ENCODE data around the gene RPL13.

DNA sequence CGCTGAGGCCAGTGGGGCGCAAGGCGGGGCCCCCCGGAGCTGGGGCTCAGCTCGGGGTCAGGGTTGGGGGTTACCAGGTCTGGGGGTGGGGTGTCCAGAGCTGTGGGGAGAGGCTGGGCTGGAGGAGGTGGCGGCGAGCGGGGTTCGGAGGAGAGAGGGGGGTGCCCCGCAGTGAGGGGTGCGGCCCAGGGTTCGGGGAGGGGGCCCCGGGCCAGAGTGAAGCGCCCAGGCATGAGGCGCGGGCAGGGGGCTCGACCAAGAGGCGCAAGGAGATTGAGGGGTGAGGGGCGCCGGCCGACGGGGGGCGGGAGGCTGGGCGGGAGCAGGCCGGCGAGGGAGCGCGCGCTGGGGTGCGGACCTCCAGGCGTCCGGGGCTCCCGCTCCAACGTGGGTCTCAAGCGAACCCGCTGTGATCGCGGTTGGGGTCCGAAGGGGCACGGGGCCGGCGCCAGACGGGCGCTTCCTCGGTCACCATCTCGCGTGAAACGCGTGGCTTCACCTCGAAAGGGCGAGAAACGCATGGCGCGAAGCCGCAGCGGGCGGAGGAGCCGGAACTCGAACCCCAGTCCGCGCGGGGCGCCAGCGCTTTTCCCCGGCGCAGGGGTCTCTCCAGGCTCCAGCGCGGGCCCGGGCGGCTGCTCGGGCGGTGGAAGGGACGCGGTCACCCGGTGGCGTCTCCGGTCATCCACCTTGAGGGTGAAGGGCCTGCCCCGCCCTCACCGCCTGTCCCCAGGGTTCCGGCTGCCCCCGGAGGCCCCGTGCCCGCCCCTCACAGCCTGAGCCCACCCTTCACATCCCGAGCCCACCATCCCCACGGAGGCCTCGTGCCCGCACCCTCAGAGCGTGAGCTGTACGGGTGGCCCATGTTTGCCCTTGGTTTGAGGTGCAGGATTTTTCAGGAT is 15.9 kb downstream of the RPL13 start:
- no peak for TF ChIP-seq HOXA7 (CRISPR knock-in tag; IDR thresholded peaks at IDR 0.05; ENCODE audit: borderline replicate concordance)
- TF ChIP-seq, protein P1, sequence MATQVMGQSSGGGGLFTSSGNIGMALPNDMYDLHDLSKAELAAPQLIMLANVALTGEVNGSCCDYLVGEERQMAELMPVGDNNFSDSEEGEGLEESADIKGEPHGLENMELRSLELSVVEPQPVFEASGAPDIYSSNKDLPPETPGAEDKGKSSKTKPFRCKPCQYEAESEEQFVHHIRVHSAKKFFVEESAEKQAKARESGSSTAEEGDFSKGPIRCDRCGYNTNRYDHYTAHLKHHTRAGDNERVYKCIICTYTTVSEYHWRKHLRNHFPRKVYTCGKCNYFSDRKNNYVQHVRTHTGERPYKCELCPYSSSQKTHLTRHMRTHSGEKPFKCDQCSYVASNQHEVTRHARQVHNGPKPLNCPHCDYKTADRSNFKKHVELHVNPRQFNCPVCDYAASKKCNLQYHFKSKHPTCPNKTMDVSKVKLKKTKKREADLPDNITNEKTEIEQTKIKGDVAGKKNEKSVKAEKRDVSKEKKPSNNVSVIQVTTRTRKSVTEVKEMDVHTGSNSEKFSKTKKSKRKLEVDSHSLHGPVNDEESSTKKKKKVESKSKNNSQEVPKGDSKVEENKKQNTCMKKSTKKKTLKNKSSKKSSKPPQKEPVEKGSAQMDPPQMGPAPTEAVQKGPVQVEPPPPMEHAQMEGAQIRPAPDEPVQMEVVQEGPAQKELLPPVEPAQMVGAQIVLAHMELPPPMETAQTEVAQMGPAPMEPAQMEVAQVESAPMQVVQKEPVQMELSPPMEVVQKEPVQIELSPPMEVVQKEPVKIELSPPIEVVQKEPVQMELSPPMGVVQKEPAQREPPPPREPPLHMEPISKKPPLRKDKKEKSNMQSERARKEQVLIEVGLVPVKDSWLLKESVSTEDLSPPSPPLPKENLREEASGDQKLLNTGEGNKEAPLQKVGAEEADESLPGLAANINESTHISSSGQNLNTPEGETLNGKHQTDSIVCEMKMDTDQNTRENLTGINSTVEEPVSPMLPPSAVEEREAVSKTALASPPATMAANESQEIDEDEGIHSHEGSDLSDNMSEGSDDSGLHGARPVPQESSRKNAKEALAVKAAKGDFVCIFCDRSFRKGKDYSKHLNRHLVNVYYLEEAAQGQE (tag by site-specific recombination; IDR thresholded peaks at IDR 0.05) = no peak
- no peak for TF ChIP-seq KLF10 (tag by site-specific recombination; IDR thresholded peaks at IDR 0.05)
- TF ChIP-seq ZNF621 (tag by site-specific recombination; IDR thresholded peaks at IDR 0.05) = no peak
- TF ChIP-seq, protein P2, sequence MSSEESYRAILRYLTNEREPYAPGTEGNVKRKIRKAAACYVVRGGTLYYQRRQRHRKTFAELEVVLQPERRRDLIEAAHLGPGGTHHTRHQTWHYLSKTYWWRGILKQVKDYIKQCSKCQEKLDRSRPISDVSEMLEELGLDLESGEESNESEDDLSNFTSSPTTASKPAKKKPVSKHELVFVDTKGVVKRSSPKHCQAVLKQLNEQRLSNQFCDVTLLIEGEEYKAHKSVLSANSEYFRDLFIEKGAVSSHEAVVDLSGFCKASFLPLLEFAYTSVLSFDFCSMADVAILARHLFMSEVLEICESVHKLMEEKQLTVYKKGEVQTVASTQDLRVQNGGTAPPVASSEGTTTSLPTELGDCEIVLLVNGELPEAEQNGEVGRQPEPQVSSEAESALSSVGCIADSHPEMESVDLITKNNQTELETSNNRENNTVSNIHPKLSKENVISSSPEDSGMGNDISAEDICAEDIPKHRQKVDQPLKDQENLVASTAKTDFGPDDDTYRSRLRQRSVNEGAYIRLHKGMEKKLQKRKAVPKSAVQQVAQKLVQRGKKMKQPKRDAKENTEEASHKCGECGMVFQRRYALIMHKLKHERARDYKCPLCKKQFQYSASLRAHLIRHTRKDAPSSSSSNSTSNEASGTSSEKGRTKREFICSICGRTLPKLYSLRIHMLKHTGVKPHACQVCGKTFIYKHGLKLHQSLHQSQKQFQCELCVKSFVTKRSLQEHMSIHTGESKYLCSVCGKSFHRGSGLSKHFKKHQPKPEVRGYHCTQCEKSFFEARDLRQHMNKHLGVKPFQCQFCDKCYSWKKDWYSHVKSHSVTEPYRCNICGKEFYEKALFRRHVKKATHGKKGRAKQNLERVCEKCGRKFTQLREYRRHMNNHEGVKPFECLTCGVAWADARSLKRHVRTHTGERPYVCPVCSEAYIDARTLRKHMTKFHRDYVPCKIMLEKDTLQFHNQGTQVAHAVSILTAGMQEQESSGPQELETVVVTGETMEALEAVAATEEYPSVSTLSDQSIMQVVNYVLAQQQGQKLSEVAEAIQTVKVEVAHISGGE (tag by site-specific recombination; conservative IDR thresholded peaks at IDR 0.05; ENCODE audit: low read depth) = no peak
- TF ChIP-seq CTCF (tag by site-specific recombination; IDR thresholded peaks at IDR 0.05) = no peak
- TF ChIP-seq ZBTB8A (tag by site-specific recombination; IDR thresholded peaks at IDR 0.05) = no peak
- TF ChIP-seq, protein P3, sequence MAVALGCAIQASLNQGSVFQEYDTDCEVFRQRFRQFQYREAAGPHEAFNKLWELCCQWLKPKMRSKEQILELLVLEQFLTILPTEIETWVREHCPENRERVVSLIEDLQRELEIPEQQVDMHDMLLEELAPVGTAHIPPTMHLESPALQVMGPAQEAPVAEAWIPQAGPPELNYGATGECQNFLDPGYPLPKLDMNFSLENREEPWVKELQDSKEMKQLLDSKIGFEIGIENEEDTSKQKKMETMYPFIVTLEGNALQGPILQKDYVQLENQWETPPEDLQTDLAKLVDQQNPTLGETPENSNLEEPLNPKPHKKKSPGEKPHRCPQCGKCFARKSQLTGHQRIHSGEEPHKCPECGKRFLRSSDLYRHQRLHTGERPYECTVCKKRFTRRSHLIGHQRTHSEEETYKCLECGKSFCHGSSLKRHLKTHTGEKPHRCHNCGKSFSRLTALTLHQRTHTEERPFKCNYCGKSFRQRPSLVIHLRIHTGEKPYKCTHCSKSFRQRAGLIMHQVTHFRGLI (tag by site-specific recombination; IDR thresholded peaks at IDR 0.05) = no peak
- no peak for TF ChIP-seq ZNF560 (tag by site-specific recombination; IDR thresholded peaks at IDR 0.05; ENCODE audit: borderline replicate concordance)
- TF ChIP-seq ZNF639 (tag by site-specific recombination; IDR thresholded peaks at IDR 0.05) = no peak
